ENCODE data around the gene TMOD1. TPM values are rescaled to one million over a fixed set of nuclear protein-coding genes. Genes with fewer than 3 reads are reported as not detected.
A peak's percentile ranks its signal among the peaks of the same experiment; 100 is the strongest.

TMOD1 gene
- total and polyA plus RNA-seq, 5 experiments from 2014 or later, result 0.92 to 2.7 (median 1.2) TPM

GRCh38 chr9:97527626-97528528, 26.4 kb downstream of the TMOD1 start:
- Mint-ChIP-seq H3K27ac (no peak overlapping the region), H3K36me3 (no peaks in the 10 kb centered on the region), H3K4me1 (no peaks in the 10 kb centered on the region), H3K9me3 (no peaks in the 10 kb centered on the region), H3K27me3 (peaks cover 0 to 5% (median 2%) of the 10 kb centered on the region in 5 donors), H3K4me3 (no peak overlapping the region)
- POLR2A ChIA-PET, result no interaction called here
- no peak for ATAC-seq
- DNase-seq, result no peak

GRCh38 chr9:97528529-97529230, 27.2 kb downstream of the TMOD1 start:
- no peaks in the 10 kb centered on the region for H3K9me3 Mint-ChIP-seq
- H3K4me1 Mint-ChIP-seq, result no peaks in the 10 kb centered on the region
- ATAC-seq (no peak), DNase-seq (no peak)
- no peak overlapping the region for H3K4me3 Mint-ChIP-seq
- no peaks in the 10 kb centered on the region for H3K36me3 Mint-ChIP-seq
- POLR2A ChIA-PET, result no interaction called here
- H3K27ac Mint-ChIP-seq, result no peak overlapping the region
- H3K27me3 Mint-ChIP-seq, result peaks cover 0 to 5% (median 2%) of the 10 kb centered on the region in 5 donors

- Mint-ChIP-seq H3K27me3 (peaks cover 1 to 6% (median 3%) of the 10 kb centered on the region in 5 donors), H3K4me1 (no peaks in the 10 kb centered on the region), H3K9me3 (peaks cover 0 to 1% (median 0%) of the 10 kb centered on the region in 9 donors), H3K4me3 (no peak overlapping the region), H3K27ac (no peak overlapping the region), H3K36me3 (no peaks in the 10 kb centered on the region)
- POLR2A ChIA-PET, result no interaction called here
- DNase-seq (no peak), ATAC-seq (no peak)
Measured at GRCh38 chr9:97529363-97530076, 28.1 kb downstream of the TMOD1 start.

- H3K27ac Mint-ChIP-seq, result peak overlapping the region in 1 of 10 donors; percentile 3
- POLR2A ChIA-PET, result no interaction called here
- H3K27me3 Mint-ChIP-seq, result peaks cover 1 to 20% (median 5%) of the 10 kb centered on the region in 5 donors
- H3K4me3 Mint-ChIP-seq, result no peak overlapping the region
- no peak for DNase-seq
- no peaks in the 10 kb centered on the region for H3K4me1 Mint-ChIP-seq
- H3K9me3 Mint-ChIP-seq, result peaks cover 0 to 2% (median 0%) of the 10 kb centered on the region in 9 donors
- H3K36me3 Mint-ChIP-seq, result no peaks in the 10 kb centered on the region
- ATAC-seq, result no peak
Measured at GRCh38 chr9:97531888-97532376, 30.5 kb downstream of the TMOD1 start.

- Mint-ChIP-seq H3K4me1 (no peaks in the 10 kb centered on the region), H3K9me3 (peaks cover 0 to 2% (median 0%) of the 10 kb centered on the region in 9 donors), H3K27ac (no peak overlapping the region), H3K27me3 (peaks cover 2 to 20% (median 4%) of the 10 kb centered on the region in 5 donors), H3K4me3 (no peak overlapping the region), H3K36me3 (no peaks in the 10 kb centered on the region)
- POLR2A ChIA-PET, result no interaction called here
- ATAC-seq, result no peak
- DNase-seq, result no peak
Measured at GRCh38 chr9:97534185-97534584, 32.7 kb downstream of the TMOD1 start.

- H3K27me3 Mint-ChIP-seq, result peaks cover 2 to 20% (median 4%) of the 10 kb centered on the region in 5 donors
- POLR2A ChIA-PET, result no interaction called here
- ATAC-seq, result no peak
- no peaks in the 10 kb centered on the region for H3K36me3 Mint-ChIP-seq
- peaks cover 0 to 2% (median 0%) of the 10 kb centered on the region in 9 donors for H3K9me3 Mint-ChIP-seq
- no peak for DNase-seq
- no peak overlapping the region for H3K4me3 Mint-ChIP-seq
- H3K27ac Mint-ChIP-seq, result peak overlapping the region in 1 of 10 donors; percentile 6
- H3K4me1 Mint-ChIP-seq, result no peaks in the 10 kb centered on the region
Measured at GRCh38 chr9:97534961-97535594, 33.6 kb downstream of the TMOD1 start.

- peaks cover 0 to 2% (median 0%) of the 10 kb centered on the region in 9 donors for H3K9me3 Mint-ChIP-seq
- no peaks in the 10 kb centered on the region for H3K4me1 Mint-ChIP-seq
- no peaks in the 10 kb centered on the region for H3K36me3 Mint-ChIP-seq
- H3K4me3 Mint-ChIP-seq, result no peak overlapping the region
- DNase-seq (no peak), ATAC-seq (no peak)
- POLR2A ChIA-PET, result no interaction called here
- H3K27me3 Mint-ChIP-seq, result peaks cover 2 to 20% (median 3%) of the 10 kb centered on the region in 5 donors
- no peak overlapping the region for H3K27ac Mint-ChIP-seq
Measured at GRCh38 chr9:97535771-97536170, 34.3 kb downstream of the TMOD1 start.

GRCh38 chr9:97536480-97536879, 35.0 kb downstream of the TMOD1 start:
- H3K36me3 Mint-ChIP-seq, result no peaks in the 10 kb centered on the region
- no peak overlapping the region for H3K27ac Mint-ChIP-seq
- no peaks in the 10 kb centered on the region for H3K4me1 Mint-ChIP-seq
- H3K4me3 Mint-ChIP-seq, result no peak overlapping the region
- peaks cover 0 to 2% (median 0%) of the 10 kb centered on the region in 9 donors for H3K9me3 Mint-ChIP-seq
- DNase-seq, result no peak
- POLR2A ChIA-PET, result no interaction called here
- no peak for ATAC-seq
- H3K27me3 Mint-ChIP-seq, result peaks cover 2 to 20% (median 3%) of the 10 kb centered on the region in 5 donors

GRCh38 chr9:97543561-97543960, 42.1 kb downstream of the TMOD1 start:
- Mint-ChIP-seq H3K27me3 (peaks cover 0 to 8% (median 6%) of the 10 kb centered on the region in 5 donors), H3K4me1 (no peaks in the 10 kb centered on the region), H3K36me3 (no peaks in the 10 kb centered on the region), H3K9me3 (no peaks in the 10 kb centered on the region), H3K27ac (no peak overlapping the region), H3K4me3 (no peak overlapping the region)
- POLR2A ChIA-PET, result no interaction called here
- DNase-seq, result no peak
- no peak for ATAC-seq

GRCh38 chr9:97545486-97545885, 44.0 kb downstream of the TMOD1 start:
- Mint-ChIP-seq H3K27me3 (peaks cover 0 to 13% (median 7%) of the 10 kb centered on the region in 5 donors), H3K4me3 (no peak overlapping the region), H3K36me3 (no peaks in the 10 kb centered on the region), H3K9me3 (no peaks in the 10 kb centered on the region), H3K4me1 (no peaks in the 10 kb centered on the region), H3K27ac (no peak overlapping the region)
- POLR2A ChIA-PET, result no interaction called here
- ATAC-seq (no peak), DNase-seq (no peak)

GRCh38 chr9:97547098-97547829, 45.8 kb downstream of the TMOD1 start:
- DNase-seq, result no peak
- no peaks in the 10 kb centered on the region for H3K36me3 Mint-ChIP-seq
- H3K9me3 Mint-ChIP-seq, result no peaks in the 10 kb centered on the region
- POLR2A ChIA-PET, result no interaction called here
- ATAC-seq, result no peak
- H3K4me3 Mint-ChIP-seq, result no peak overlapping the region
- H3K27me3 Mint-ChIP-seq, result peaks cover 5 to 16% (median 10%) of the 10 kb centered on the region in 5 donors
- H3K27ac Mint-ChIP-seq, result no peak overlapping the region
- no peaks in the 10 kb centered on the region for H3K4me1 Mint-ChIP-seq

- H3K4me3 Mint-ChIP-seq, result no peak overlapping the region
Measured at GRCh38 chr9:97548379-97548778, 46.9 kb downstream of the TMOD1 start.

More at GRCh38 chr9:97548379-97548778, 46.9 kb downstream of the TMOD1 start:
- Mint-ChIP-seq H3K27ac (peak overlapping the region in 1 of 10 donors; percentile 45), H3K27me3 (peaks cover 5 to 19% (median 14%) of the 10 kb centered on the region in 5 donors), H3K9me3 (no peaks in the 10 kb centered on the region), H3K36me3 (no peaks in the 10 kb centered on the region), H3K4me1 (no peaks in the 10 kb centered on the region)
- ATAC-seq, result no peak
- DNase-seq, result no peak
- POLR2A ChIA-PET, result no interaction called here

Data from naive thymus-derived CD8-positive, alpha-beta T cell (primary cell).